HepG2 (cell line): Measurements from ENCODE around the gene GUCY2D. TPM values are rescaled to one million over a fixed set of nuclear protein-coding genes. Genes with fewer than 3 reads are reported as not detected.

ENCODE experiments used
- ATAC-seq: fragments of 200-7000 bp; cut with Tn5 transposase; 3 replicates; pipeline ENCODE4 v1.9.1; 2020; ENCODE audit warnings: mild to moderate bottlenecking, moderate library complexity
- BruUV-seq: library from RNA; stranded (reverse); fragments of 400-500 nt; replicated peaks from 2 replicates; lab custom pipeline; 2021; lab: Mats Ljungman, UMichigan
- CTCF ChIA-PET: fragments of 300-600 bp; formaldehyde crosslinking; extraction: SDS; loops from one replicate; lab custom pipeline; 2021; ENCODE audit warnings: low total read pairs, inconsistent platforms, low intra/inter-chr PET ratio; lab: Yijun Ruan, JAX
- POLR2A ChIA-PET: fragments of 350-600 bp; sonication (Branson Sonifier 250); formaldehyde crosslinking; loops from one replicate; lab custom pipeline; 2020; ENCODE audit warnings: antibody characterized with exemption, inconsistent platforms; lab: Yijun Ruan, JAX
- DNase-seq: peaks from one replicate; pipeline ENCODE4 v3.0.0-alpha.2; 2015; ENCODE audit warnings: low spot score
- FAIRE-seq: peaks from 3 replicates; lab custom pipeline; 2011; peaks lifted over from hg19 to GRCh38; lab: Jason Lieb, UNC
- H2AFZ ChIP-seq: one replicate; pipeline ENCODE4 v1.6.1; 2011; ENCODE audit warnings: low read length, inconsistent platforms
- H3K27ac ChIP-seq: fragments of 300-600 bp; 3 replicates; pipeline ENCODE4 v1.8.0; 2011; ENCODE audit warnings: mixed run types, mild to moderate bottlenecking, mixed read lengths, low read length, inconsistent platforms; ENCODE audit not compliant: insufficient read depth; ENCODE audit errors: extremely low read length
- H3K27me3 ChIP-seq, 2 experiments: fragments of 200-600 bp in 1 of 2; 2 replicates in 1 of 2; 3 replicates in 1 of 2; pipeline versions ENCODE4 v1.6.0 to v1.8.0; 2011; ENCODE audit warnings: low read length in 2 of 2, mild to moderate bottlenecking in 2 of 2, moderate library complexity in 2 of 2, inconsistent platforms in 1 of 2; ENCODE audit not compliant: insufficient read depth in 2 of 2, control insufficient read depth in 1 of 2
- H3K36me3 ChIP-seq, 2 experiments: fragments of 200-600 bp in 1 of 2; replicated peaks in 1 of 2; 2 replicates in 1 of 2; 3 replicates in 1 of 2; pipeline versions ENCODE4 v1.5.1 to v1.8.0; 2011; ENCODE audit warnings: low read length in 2 of 2, inconsistent platforms in 1 of 2; ENCODE audit not compliant: insufficient read depth in 2 of 2, control insufficient read depth in 1 of 2
- H3K4me1 ChIP-seq: 2 replicates; pipeline ENCODE4 v1.5.1; 2012; ENCODE audit warnings: low read length, inconsistent platforms; ENCODE audit not compliant: insufficient read depth
- H3K4me2 ChIP-seq: 2 replicates; pipeline ENCODE4 v1.6.0; 2011; ENCODE audit warnings: low read depth, low read length, inconsistent platforms
- H3K4me3 ChIP-seq, 3 experiments: fragments of 200-600 bp in 1 of 3; sonication (generic), shearing (Covaris generic) in 1 of 3; replicated peaks in 1 of 3; 2 replicates each; pipeline ENCODE4 v1.5.1; 2011 to 2016; ENCODE audit warnings: low read length in 3 of 3, inconsistent platforms in 2 of 3, low read depth in 2 of 3, mild to moderate bottlenecking in 2 of 3, control low read depth in 1 of 3, mixed read lengths in 1 of 3; ENCODE audit not compliant: insufficient read depth in 1 of 3
- H3K79me2 ChIP-seq: one replicate; pipeline ENCODE4 v1.6.1; 2011; ENCODE audit warnings: low read length, inconsistent platforms; ENCODE audit not compliant: insufficient read depth
- H3K9ac ChIP-seq: 2 replicates; pipeline ENCODE4 v1.6.0; 2011; ENCODE audit warnings: mild to moderate bottlenecking, low read depth, low read length, inconsistent platforms; ENCODE audit not compliant: insufficient read depth
- H3K9me3 ChIP-seq: 2 replicates; pipeline ENCODE4 v1.5.1; 2012; ENCODE audit warnings: mild to moderate bottlenecking, low read length
- H4K20me1 ChIP-seq: 2 replicates; pipeline ENCODE4 v1.6.0; 2011; ENCODE audit warnings: inconsistent platforms, mild to moderate bottlenecking, low read length, moderate library complexity; ENCODE audit not compliant: insufficient read depth
- WGBS: methylation state at CpG from one replicate; pipeline ENCODE4 v1.1.6; 2017; ENCODE audit warnings: low lambda C conversion rate; 5-methylcytosine and 5-hydroxymethylcytosine counted together
- in situ Hi-C: cut with HindIII; loops from 2 replicates; pipeline ENCODE4 v1.10.0; 2017; ENCODE audit warnings: low pct_unique_long_range_greater_than_20kb; ENCODE audit not compliant: extremely low pct_ligation_motif_present
- intact Hi-C: fragments of 100-400 bp; cut with micrococcal nuclease; formaldehyde crosslinking; loops from one replicate; pipeline ENCODE4 v1.10.0; 2022; ENCODE audit not compliant: unreplicated experiment
- polyA plus RNA-seq, 8 experiments: library from polyadenylated mRNA; depleted of rRNA in 3 of 8; stranded (reverse) in 7 of 8; unstranded in 1 of 8; fragments of >200 nt; fragmentation: Illumina TruSeq in 4 of 8; extraction: Trizol in 4 of 8; gene quantifications; 2 replicates each; pipeline versions ENCODE4 v1.2.1 to v1.2.3, GENCODE V29; 2011 to 2016; ENCODE audit warnings: low read depth in 4 of 8, missing spikeins in 1 of 8, mixed read lengths in 1 of 8; ENCODE audit not compliant: insufficient read depth in 1 of 8
- total RNA-seq, 5 experiments: library from RNA; depleted of rRNA; stranded (reverse); fragments of >200 nt; fragmentation: Illumina TruSeq; extraction: Trizol; gene quantifications; 2 replicates each; pipeline ENCODE4 v1.2.3, GENCODE V29; 2016; ENCODE audit warnings: low read depth in 1 of 5
- TF ChIP-seq, protein P1 (sequence below): sonication (generic); formaldehyde crosslinking; IDR thresholded peaks from 2 replicates; pipeline ENCODE4 v1.5.1; 2020; ENCODE audit warnings: mild to moderate bottlenecking, missing genetic modification reagents, moderate library complexity
- TF ChIP-seq, protein P2 (sequence below): sonication (generic); formaldehyde crosslinking; IDR thresholded peaks from 2 replicates; pipeline ENCODE4 v1.5.1; 2020; ENCODE audit warnings: missing genetic modification reagents, mild to moderate bottlenecking, borderline replicate concordance

The GUCY2D gene
- total and polyA plus RNA-seq, 2 of the 13 experiments (the other 11 are each of a cell fraction or from before 2014, with no cell fraction given) = not detected

- POLR2A ChIA-PET = no interaction called here
- H2AFZ ChIP-seq = no peak overlapping the region
- TF ChIP-seq, protein P1, sequence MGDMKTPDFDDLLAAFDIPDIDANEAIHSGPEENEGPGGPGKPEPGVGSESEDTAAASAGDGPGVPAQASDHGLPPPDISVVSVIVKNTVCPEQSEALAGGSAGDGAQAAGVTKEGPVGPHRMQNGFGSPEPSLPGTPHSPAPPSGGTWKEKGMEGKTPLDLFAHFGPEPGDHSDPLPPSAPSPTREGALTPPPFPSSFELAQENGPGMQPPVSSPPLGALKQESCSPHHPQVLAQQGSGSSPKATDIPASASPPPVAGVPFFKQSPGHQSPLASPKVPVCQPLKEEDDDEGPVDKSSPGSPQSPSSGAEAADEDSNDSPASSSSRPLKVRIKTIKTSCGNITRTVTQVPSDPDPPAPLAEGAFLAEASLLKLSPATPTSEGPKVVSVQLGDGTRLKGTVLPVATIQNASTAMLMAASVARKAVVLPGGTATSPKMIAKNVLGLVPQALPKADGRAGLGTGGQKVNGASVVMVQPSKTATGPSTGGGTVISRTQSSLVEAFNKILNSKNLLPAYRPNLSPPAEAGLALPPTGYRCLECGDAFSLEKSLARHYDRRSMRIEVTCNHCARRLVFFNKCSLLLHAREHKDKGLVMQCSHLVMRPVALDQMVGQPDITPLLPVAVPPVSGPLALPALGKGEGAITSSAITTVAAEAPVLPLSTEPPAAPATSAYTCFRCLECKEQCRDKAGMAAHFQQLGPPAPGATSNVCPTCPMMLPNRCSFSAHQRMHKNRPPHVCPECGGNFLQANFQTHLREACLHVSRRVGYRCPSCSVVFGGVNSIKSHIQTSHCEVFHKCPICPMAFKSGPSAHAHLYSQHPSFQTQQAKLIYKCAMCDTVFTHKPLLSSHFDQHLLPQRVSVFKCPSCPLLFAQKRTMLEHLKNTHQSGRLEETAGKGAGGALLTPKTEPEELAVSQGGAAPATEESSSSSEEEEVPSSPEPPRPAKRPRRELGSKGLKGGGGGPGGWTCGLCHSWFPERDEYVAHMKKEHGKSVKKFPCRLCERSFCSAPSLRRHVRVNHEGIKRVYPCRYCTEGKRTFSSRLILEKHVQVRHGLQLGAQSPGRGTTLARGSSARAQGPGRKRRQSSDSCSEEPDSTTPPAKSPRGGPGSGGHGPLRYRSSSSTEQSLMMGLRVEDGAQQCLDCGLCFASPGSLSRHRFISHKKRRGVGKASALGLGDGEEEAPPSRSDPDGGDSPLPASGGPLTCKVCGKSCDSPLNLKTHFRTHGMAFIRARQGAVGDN = no peak
- TF ChIP-seq, protein P2, sequence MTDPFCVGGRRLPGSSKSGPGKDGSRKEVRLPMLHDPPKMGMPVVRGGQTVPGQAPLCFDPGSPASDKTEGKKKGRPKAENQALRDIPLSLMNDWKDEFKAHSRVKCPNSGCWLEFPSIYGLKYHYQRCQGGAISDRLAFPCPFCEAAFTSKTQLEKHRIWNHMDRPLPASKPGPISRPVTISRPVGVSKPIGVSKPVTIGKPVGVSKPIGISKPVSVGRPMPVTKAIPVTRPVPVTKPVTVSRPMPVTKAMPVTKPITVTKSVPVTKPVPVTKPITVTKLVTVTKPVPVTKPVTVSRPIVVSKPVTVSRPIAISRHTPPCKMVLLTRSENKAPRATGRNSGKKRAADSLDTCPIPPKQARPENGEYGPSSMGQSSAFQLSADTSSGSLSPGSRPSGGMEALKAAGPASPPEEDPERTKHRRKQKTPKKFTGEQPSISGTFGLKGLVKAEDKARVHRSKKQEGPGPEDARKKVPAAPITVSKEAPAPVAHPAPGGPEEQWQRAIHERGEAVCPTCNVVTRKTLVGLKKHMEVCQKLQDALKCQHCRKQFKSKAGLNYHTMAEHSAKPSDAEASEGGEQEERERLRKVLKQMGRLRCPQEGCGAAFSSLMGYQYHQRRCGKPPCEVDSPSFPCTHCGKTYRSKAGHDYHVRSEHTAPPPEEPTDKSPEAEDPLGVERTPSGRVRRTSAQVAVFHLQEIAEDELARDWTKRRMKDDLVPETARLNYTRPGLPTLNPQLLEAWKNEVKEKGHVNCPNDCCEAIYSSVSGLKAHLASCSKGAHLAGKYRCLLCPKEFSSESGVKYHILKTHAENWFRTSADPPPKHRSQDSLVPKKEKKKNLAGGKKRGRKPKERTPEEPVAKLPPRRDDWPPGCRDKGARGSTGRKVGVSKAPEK (CRISPR knock-in tag) = no peak
- TF ChIP-seq, all 625 proteins: peak for 0
- intact Hi-C loops (no loop called here), in situ Hi-C loops (no loop called here)
- 66% methylated on average over 5 of the region's 5 CpGs for WGBS
- Histone ChIP-seq H3K9me3 (peaks cover 18% of the 10 kb centered on the region), H4K20me1 (no peaks in the 10 kb centered on the region), H3K4me2 (no peak overlapping the region), H3K36me3 (no peaks in the 10 kb centered on the region), H3K27me3 (no peaks in the 10 kb centered on the region), H3K27ac (no peak overlapping the region), H3K9ac (no peak overlapping the region), H3K79me2 (no peaks in the 10 kb centered on the region), H3K4me3 (no peak overlapping the region), H3K4me1 (peaks cover 13% of the 10 kb centered on the region)
- ATAC-seq (no peak), FAIRE-seq (no peak), DNase-seq (no peak)
- BruUV-seq = no TSS peak
- CTCF ChIA-PET = no interaction called here
Observed at GRCh38 chr17:7977805-7978204, 24.6 kb upstream of the GUCY2D start.
